ENCODE results near the gene COL4A6. TPM values are rescaled to one million over a fixed set of nuclear protein-coding genes. Genes with fewer than 3 reads are reported as not detected.

Gene COL4A6
- total RNA-seq, 2 experiments from 2014 or later: not detected

- TF ChIP-seq CTCF (IDR thresholded peaks at IDR 0.05): no peak
- Mint-ChIP-seq H3K36me3 (ENCODE audit: low read depth) (no peaks in the 10 kb centered on the region), H3K9me3 (no peaks in the 10 kb centered on the region), H3K4me1 (ENCODE audit: low read depth) (no peaks in the 10 kb centered on the region), H3K27me3 (no peaks in the 10 kb centered on the region), H3K4me3 (no peak overlapping the region), H3K27ac (no peak overlapping the region)
- CTCF ChIA-PET: no interaction called here
- ATAC-seq (no peak), DNase-seq (no peak)
- POLR2A ChIA-PET: no interaction called here
- intact Hi-C loops (cut with micrococcal nuclease): no loop called here
These were observed 26.4 kb upstream of the COL4A6 start for GRCh38 chrX:108464604-108465003.

DNA sequence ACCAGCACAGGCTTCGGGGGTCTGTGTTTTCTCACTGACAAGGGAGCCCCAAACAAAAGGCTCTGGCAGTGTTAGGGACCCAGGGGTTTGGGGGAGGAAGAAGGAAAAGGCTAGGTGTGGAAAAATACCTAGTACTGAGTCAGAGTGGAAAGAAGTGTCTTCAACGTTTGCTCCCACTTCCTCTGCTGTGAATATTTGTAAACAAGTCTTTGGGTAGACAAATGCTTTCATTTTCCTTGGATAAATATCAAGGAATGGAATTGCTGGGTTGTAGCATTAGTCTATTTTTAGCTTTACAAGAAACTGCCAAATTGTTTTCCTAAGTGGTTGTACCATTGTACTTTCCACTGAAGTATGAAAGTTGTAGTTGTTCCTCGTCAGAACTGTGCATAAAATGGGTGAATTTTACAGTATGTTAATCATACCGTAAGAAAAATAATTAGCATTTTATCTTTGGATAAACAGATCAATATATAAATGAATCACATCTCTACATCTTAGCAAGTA, 18.8 kb upstream of the COL4A6 start:
- POLR2A ChIA-PET: no interaction called here
- no peak overlapping the region for H3K4me3 Mint-ChIP-seq

DNA sequence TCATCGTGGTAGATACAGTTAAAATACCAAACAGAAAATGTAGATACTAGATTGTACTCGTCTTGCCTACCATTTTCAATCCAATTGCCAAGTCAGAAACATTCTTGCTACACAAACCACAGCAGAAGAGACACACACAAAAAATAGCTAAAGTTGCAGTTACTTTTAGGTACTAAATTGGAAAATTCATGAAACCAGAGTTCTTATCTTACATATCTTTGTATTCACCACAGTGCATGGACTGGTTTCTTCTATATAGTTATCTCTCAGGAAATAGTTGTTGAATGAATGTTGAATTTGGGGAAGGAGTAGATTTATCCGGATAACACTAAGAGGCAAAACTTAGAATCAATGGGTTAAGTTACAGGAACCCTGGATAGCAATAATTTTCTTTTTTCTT, 15.6 kb upstream of the COL4A6 start:
- no peak overlapping the region for H3K27ac Mint-ChIP-seq
- H3K9me3 Mint-ChIP-seq: no peaks in the 10 kb centered on the region
- no peaks in the 10 kb centered on the region for H3K4me1 Mint-ChIP-seq (ENCODE audit: low read depth)
- H3K27me3 Mint-ChIP-seq: no peaks in the 10 kb centered on the region
- ATAC-seq (no peak), DNase-seq (no peak)
- intact Hi-C loops (cut with micrococcal nuclease): no loop called here
- POLR2A ChIA-PET: no interaction called here
- no peak for TF ChIP-seq CTCF (IDR thresholded peaks at IDR 0.05)
- no peaks in the 10 kb centered on the region for H3K36me3 Mint-ChIP-seq (ENCODE audit: low read depth)
- no peak overlapping the region for H3K4me3 Mint-ChIP-seq
- CTCF ChIA-PET: no interaction called here

More for the DNA sequence above, 18.8 kb upstream of the COL4A6 start:
- DNase-seq: no peak
- H3K27ac Mint-ChIP-seq: no peak overlapping the region
- CTCF ChIA-PET: no interaction called here
- H3K27me3 Mint-ChIP-seq: no peaks in the 10 kb centered on the region
- no peak for ATAC-seq
- intact Hi-C loops (cut with micrococcal nuclease): no loop called here
- TF ChIP-seq CTCF (IDR thresholded peaks at IDR 0.05): no peak
- H3K9me3 Mint-ChIP-seq: no peaks in the 10 kb centered on the region
- H3K4me1 Mint-ChIP-seq (ENCODE audit: low read depth): no peaks in the 10 kb centered on the region
- no peaks in the 10 kb centered on the region for H3K36me3 Mint-ChIP-seq (ENCODE audit: low read depth)

DNA sequence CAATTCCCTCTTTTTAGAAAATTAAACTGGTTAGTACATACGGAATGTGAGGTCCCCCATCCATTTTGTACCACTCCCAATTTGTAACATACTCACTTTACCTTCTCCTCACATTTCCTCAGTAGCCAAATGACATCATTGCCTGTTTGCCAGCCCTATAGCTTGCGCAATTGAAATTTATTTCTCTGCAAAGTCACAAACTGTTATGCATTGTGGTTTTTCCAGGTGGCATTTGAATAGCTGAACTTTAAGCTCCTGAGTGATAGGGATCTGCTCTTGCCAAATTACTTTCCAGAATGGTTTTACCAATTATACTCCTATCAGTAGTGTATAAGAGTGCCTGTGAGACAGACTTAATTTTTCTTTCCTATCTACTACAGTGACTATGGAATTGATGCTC, 9.1 kb upstream of the COL4A6 start:
- intact Hi-C loops (cut with micrococcal nuclease): no loop called here

GRCh38 chrX:108442901-108443464, 4.8 kb upstream of the COL4A6 start:
- Mint-ChIP-seq H3K9me3 (no peaks in the 10 kb centered on the region), H3K36me3 (ENCODE audit: low read depth) (no peaks in the 10 kb centered on the region), H3K27ac (no peak overlapping the region), H3K4me1 (ENCODE audit: low read depth) (peaks cover 6% of the 10 kb centered on the region), H3K27me3 (peaks cover 22% of the 10 kb centered on the region), H3K4me3 (no peak overlapping the region)
- TF ChIP-seq CTCF (IDR thresholded peaks at IDR 0.05): no peak
- ChIA-PET CTCF (no interaction called here), POLR2A (no interaction called here)
- no peak for ATAC-seq
- intact Hi-C loops (cut with micrococcal nuclease): no loop called here
- no peak for DNase-seq

More for the DNA sequence above, 9.1 kb upstream of the COL4A6 start:
- H3K4me3 Mint-ChIP-seq: no peak overlapping the region
- H3K4me1 Mint-ChIP-seq (ENCODE audit: low read depth): no peaks in the 10 kb centered on the region
- H3K27me3 Mint-ChIP-seq: peaks cover 2% of the 10 kb centered on the region
- ChIA-PET CTCF (no interaction called here), POLR2A (no interaction called here)
- no peak overlapping the region for H3K27ac Mint-ChIP-seq
- ATAC-seq: no peak
- no peak for DNase-seq
- no peaks in the 10 kb centered on the region for H3K9me3 Mint-ChIP-seq
- no peaks in the 10 kb centered on the region for H3K36me3 Mint-ChIP-seq (ENCODE audit: low read depth)
- TF ChIP-seq CTCF (IDR thresholded peaks at IDR 0.05): no peak

Data from activated CD8-positive, alpha-beta T cell treated with anti-CD3 and anti-CD28 coated beads for 36 hours (primary cell).